RPMI7951 (cell line): ENCODE results near the gene ATXN1. TPM values are rescaled to one million over a fixed set of nuclear protein-coding genes. Genes with fewer than 3 reads are reported as not detected.
A peak's percentile ranks its signal among the peaks of the same experiment; 100 is the strongest.

Experiments
- DNase-seq: peaks from one replicate; pipeline ENCODE4 v3.0.0-alpha.2; 2012; ENCODE audit warnings: low read depth
- total RNA-seq: library from RNA; depleted of rRNA; stranded (reverse); fragments of >200 nt; shearing (Covaris generic); gene quantifications from 2 replicates; pipeline ENCODE4 v1.2.3, GENCODE V29; 2014

The ATXN1 gene
- total RNA-seq, 1 experiment from 2014 or later: 31.2 TPM

GRCh38 chr6:16316741-16317251, 444.5 kb downstream of the ATXN1 start:
- peak; percentile 74 for DNase-seq

- DNase-seq: no peak
Measured at GRCh38 chr6:16314296-16314695, 447.0 kb downstream of the ATXN1 start.

- no peak for DNase-seq
Measured at GRCh38 chr6:16313732-16314131, 447.5 kb downstream of the ATXN1 start.

- no peak for DNase-seq
Measured at GRCh38 chr6:16311763-16312162, 449.5 kb downstream of the ATXN1 start.

- no peak for DNase-seq
Measured at GRCh38 chr6:16306334-16306733, 454.9 kb downstream of the ATXN1 start.

- DNase-seq: no peak
Measured at GRCh38 chr6:16305788-16306187, 455.5 kb downstream of the ATXN1 start.

GRCh38 chr6:16305246-16305725, 456.0 kb downstream of the ATXN1 start:
- DNase-seq: no peak

- DNase-seq: no peak
Measured at GRCh38 chr6:16302721-16303552, 458.3 kb downstream of the ATXN1 start.

GRCh38 chr6:16301511-16301910, 459.7 kb downstream of the ATXN1 start:
- DNase-seq: no peak

- no peak for DNase-seq
Measured at GRCh38 chr6:16299861-16300260, 461.4 kb downstream of the ATXN1 start.

GRCh38 chr6:16296061-16296670, 465.1 kb downstream of the ATXN1 start:
- DNase-seq: peak; percentile 10

GRCh38 chr6:16295471-16295870, 465.8 kb downstream of the ATXN1 start:
- DNase-seq: no peak

- no peak for DNase-seq
Measured at GRCh38 chr6:16295060-16295459, 466.2 kb downstream of the ATXN1 start.

GRCh38 chr6:16294371-16294770, 466.9 kb downstream of the ATXN1 start:
- DNase-seq: no peak

- no peak for DNase-seq
Measured at GRCh38 chr6:16292942-16293341, 468.3 kb downstream of the ATXN1 start.

GRCh38 chr6:16292432-16292831, 468.8 kb downstream of the ATXN1 start:
- no peak for DNase-seq

- no peak for DNase-seq
Measured at GRCh38 chr6:16291739-16292138, 469.5 kb downstream of the ATXN1 start.

GRCh38 chr6:16288163-16288562, 473.1 kb downstream of the ATXN1 start:
- DNase-seq: no peak

GRCh38 chr6:16286151-16286522, 475.1 kb downstream of the ATXN1 start:
- peak; percentile 17 for DNase-seq

- no peak for DNase-seq
Measured at GRCh38 chr6:16285467-16286150, 475.7 kb downstream of the ATXN1 start.

GRCh38 chr6:16284472-16284871, 476.8 kb downstream of the ATXN1 start:
- no peak for DNase-seq

- no peak for DNase-seq
Measured at GRCh38 chr6:16282370-16282769, 478.9 kb downstream of the ATXN1 start.
